GM12872 (cell line): ENCODE data around the gene WWOX.

Experiments used
- CTCF ChIP-seq: IDR thresholded peaks from 3 replicates; pipeline ENCODE4 v1.5.1; 2011; ENCODE audit warnings: low read depth, mild to moderate bottlenecking, low read length, moderate library complexity; ENCODE audit not compliant: insufficient read depth

The WWOX gene

GRCh38 chr16:78405040-78405439 lies 305.6 kb downstream of the WWOX start:
- no peak for TF ChIP-seq CTCF

- no peak for TF ChIP-seq CTCF
Observed at GRCh38 chr16:78405833-78406232, 306.4 kb downstream of the WWOX start.

- TF ChIP-seq CTCF = no peak
Observed at GRCh38 chr16:78407191-78407590, 307.7 kb downstream of the WWOX start.

- no peak for TF ChIP-seq CTCF
Observed at GRCh38 chr16:78413651-78414050, 314.2 kb downstream of the WWOX start.

- TF ChIP-seq CTCF = no peak
Observed at GRCh38 chr16:78415013-78415412, 315.6 kb downstream of the WWOX start.

- TF ChIP-seq CTCF = no peak
Observed at GRCh38 chr16:78415669-78416068, 316.2 kb downstream of the WWOX start.

- no peak for TF ChIP-seq CTCF
Observed at GRCh38 chr16:78416400-78416799, 316.9 kb downstream of the WWOX start.
